Activated CD4-positive, alpha-beta T cell treated with anti-CD3 and anti-CD28 coated beads, Interleukin-2, amount 10 ng/mL, durations not matched to agents 24 days and 14 days (primary cell): ENCODE data around the gene SAV1. TPM values are rescaled to one million over a fixed set of nuclear protein-coding genes. Genes with fewer than 3 reads are reported as not detected.
"Not testable (repeated sequence)": the region's sequence is repeated elsewhere in the genome, so short reads cannot be mapped to it uniquely, and the experiment has no call there.

Experiments used
- DNase-seq: peaks from one replicate; pipeline ENCODE4 v3.0.0; 2022
- H3K27ac Mint-ChIP-seq: one replicate; pipeline ENCODE4 v1.8.0; 2022; ENCODE audit warnings: mild to moderate bottlenecking, mixed read lengths
- H3K27me3 Mint-ChIP-seq: one replicate; pipeline ENCODE4 v1.8.0; 2022; ENCODE audit warnings: mixed read lengths
- H3K36me3 Mint-ChIP-seq: one replicate; pipeline ENCODE4 v1.8.0; 2022; ENCODE audit warnings: low read depth, mild to moderate bottlenecking, mixed read lengths
- H3K4me1 Mint-ChIP-seq: one replicate; pipeline ENCODE4 v1.8.0; 2021; ENCODE audit warnings: mixed read lengths
- H3K4me3 Mint-ChIP-seq: one replicate; pipeline ENCODE4 v1.8.0; 2022; ENCODE audit warnings: mild to moderate bottlenecking, moderate library complexity, mixed read lengths
- H3K9me3 Mint-ChIP-seq: one replicate; pipeline ENCODE4 v1.8.0; 2021; ENCODE audit warnings: mixed read lengths
- intact Hi-C: fragments of 100-400 bp; cut with micrococcal nuclease; formaldehyde crosslinking; loops from one replicate; pipeline ENCODE4 v1.15.1; 2023
- total RNA-seq: library from RNA; stranded (reverse); gene quantifications from 2 replicates; pipeline ENCODE4 v1.2.3, GENCODE V29; 2022

The SAV1 gene
- 9.9 and 10.8 TPM in 2 replicates for total RNA-seq

DNA sequence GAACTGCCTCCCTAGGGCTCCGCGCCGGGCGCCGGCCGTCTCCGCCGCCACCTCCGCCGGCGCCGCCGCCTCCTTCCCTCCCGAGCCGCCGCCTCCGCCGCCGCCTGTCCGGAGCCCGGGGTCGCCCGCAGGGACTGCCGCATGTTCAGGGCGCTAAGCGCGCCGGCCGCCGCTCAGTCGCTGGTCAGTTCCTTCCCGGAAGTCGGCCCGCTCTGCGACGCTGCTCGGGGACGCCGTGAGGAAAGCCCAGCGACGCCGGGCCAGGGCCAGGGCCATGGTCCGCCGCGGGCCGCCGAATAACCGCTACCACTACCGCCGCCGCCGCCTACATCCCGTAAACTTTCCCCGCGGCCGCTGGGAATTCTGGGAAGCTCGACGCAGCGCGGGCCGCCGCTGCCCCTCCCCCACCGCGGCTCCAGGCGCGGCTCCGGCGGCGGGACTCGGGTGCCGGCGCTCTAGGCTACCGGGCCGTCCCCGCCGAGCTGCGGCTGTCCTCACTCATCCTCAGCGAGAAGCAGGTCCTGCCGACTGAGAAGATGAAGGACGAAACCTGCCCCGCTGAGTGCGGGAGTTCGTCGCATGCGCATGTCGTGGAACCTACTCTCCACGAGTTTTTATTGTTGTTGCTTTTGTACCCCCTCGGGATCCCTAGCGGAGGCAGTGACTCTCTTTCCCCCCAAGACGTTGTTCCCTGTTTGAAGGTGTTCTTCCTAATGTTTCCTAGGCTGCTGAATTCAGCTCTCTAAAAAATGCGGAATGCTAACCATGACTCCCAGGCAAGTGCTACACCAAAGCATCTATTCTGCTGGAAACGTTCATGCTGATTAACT, at the start of gene SAV1:
Gene SAV1 (minus strand): TSS at position 311 of the 830 bp plus-strand sequence. CDS start 339 bp downstream, outside the sequence.
- H3K27ac Mint-ChIP-seq = peak within 1 kb of the TSS; percentile 50
- no peaks in the 10 kb centered on the region for H3K9me3 Mint-ChIP-seq
- H3K27me3 Mint-ChIP-seq = peaks cover 2% of the 10 kb centered on the region
- peaks cover 6% of the 10 kb centered on the region for H3K36me3 Mint-ChIP-seq
- H3K4me1 Mint-ChIP-seq = peaks cover 13% of the 10 kb centered on the region
- intact Hi-C loops = loop anchor here (1.0 to 5.0 kb wide), 5 partner anchors 58 to 192 kb away; partner anchors contain the start of gene NIN
- peak; percentile 84 for DNase-seq
- no peak within 1 kb of the TSS for H3K4me3 Mint-ChIP-seq

DNA sequence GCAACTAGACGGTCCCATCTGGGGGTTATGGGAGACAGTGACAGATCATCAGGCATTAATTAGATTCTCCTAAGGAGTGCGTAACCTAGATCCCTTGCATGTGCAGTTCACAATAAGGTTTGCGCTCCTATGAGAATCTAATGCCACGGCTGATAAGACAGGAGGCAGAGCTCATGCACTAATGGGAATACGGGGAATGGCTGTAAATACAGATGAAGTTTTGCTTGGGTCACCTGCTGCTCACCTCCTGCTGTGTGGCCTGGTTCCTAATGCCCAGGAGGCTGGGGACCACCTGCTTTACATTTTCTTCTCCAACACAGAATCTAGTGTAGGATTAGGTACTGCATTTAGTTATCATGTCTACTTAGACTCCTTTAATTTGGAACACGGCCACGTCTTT, 49.7 kb upstream of the SAV1 start:
- peaks cover 7% of the 10 kb centered on the region for H3K27me3 Mint-ChIP-seq
- DNase-seq = no peak
- no peak overlapping the region for H3K4me3 Mint-ChIP-seq
- intact Hi-C loops = no loop called here
- H3K9me3 Mint-ChIP-seq = no peaks in the 10 kb centered on the region
- H3K27ac Mint-ChIP-seq = no peak overlapping the region
- peaks cover 14% of the 10 kb centered on the region for H3K36me3 Mint-ChIP-seq
- no peaks in the 10 kb centered on the region for H3K4me1 Mint-ChIP-seq

DNA sequence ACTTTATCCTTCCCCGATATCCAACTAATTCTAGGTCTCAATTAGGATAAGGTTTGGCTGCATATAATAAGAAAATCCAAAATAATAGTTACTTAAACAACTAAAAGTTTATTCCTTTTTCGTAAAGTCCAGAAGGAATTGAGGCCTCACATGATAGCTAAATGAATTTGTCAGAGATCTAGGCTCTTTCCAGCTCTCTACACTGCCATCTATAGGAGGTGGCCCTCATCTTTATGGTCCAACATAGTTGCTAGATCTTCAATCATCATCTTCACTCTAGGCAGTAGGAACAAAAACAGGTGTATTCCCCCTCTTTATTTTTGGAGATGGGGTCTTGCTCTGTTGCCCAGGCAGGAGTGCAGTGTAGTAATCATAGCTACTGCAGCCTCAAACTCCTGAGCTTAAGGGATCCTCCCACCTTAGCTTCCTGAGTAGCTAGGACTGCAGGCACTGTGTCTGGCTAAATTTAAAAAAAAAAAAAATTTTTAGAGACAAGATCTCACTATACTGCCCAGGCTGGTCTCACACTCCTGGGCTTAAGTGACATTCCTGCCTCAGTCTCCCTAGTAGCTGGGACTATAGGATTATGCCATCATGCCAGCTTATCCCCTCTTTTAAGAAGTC, 46.5 kb upstream of the SAV1 start:
- no peaks in the 10 kb centered on the region for H3K9me3 Mint-ChIP-seq
- intact Hi-C loops = no loop called here
- no peaks in the 10 kb centered on the region for H3K36me3 Mint-ChIP-seq
- DNase-seq = peak; percentile 65
- H3K27ac Mint-ChIP-seq = no peak overlapping the region
- peaks cover 12% of the 10 kb centered on the region for H3K27me3 Mint-ChIP-seq
- H3K4me3 Mint-ChIP-seq = no peak overlapping the region
- no peaks in the 10 kb centered on the region for H3K4me1 Mint-ChIP-seq

DNA sequence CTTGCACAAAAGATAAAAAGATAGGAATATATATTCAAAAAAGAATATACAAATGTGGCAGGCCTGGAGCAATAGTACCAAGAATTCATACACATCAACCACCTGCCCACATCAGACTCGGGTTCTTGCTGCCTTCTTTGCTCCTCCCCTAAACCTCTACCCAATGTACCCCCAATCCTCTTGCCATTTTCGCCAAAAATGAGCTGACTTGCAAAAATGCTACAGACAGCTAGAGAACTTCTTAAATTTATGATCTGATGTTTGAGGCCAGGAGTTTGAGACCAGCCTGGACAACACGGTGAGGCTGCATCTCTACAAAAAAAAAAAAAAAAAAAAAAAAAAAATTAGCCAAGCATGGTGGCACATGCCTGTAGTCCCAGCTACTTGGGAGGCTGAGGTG, 42.9 kb upstream of the SAV1 start:
- Mint-ChIP-seq H3K27ac (no peak overlapping the region), H3K4me1 (no peaks in the 10 kb centered on the region), H3K9me3 (no peaks in the 10 kb centered on the region), H3K27me3 (peaks cover 12% of the 10 kb centered on the region), H3K4me3 (no peak overlapping the region), H3K36me3 (no peaks in the 10 kb centered on the region)
- intact Hi-C loops = no loop called here
- no peak for DNase-seq

DNA sequence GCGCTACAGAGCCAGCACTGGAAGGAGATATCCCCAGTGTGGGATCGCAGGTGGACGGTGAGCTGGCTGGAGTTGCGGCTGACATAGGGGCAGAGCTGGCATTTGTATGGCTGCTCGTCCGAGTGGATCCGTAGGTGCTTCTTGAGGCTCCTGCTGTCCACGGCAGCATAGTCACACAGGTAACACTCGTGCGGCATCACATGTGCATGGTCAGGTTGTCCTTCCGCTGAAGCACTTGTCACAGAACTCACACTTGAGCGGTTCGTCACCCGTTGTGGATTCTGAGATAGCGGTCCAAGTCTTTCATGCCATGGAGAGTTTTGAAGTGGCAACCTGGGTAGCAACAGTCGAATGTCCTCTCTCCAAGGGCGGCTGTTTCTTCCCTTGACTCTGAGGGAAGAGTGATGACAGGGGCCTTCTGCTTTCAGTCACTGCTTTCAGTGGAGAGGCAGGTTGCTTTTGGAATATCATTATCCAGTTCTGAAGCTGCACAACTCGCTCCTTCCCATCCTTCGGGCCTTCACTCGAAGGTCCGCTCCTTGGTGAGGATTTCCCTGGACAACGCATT, 37.0 kb upstream of the SAV1 start:
- Mint-ChIP-seq H3K27ac (no peak overlapping the region), H3K9me3 (peaks cover 4% of the 10 kb centered on the region), H3K36me3 (no peaks in the 10 kb centered on the region), H3K4me3 (no peak overlapping the region), H3K27me3 (peaks cover 8% of the 10 kb centered on the region), H3K4me1 (no peaks in the 10 kb centered on the region)
- no peak for DNase-seq
- intact Hi-C loops = no loop called here

DNA sequence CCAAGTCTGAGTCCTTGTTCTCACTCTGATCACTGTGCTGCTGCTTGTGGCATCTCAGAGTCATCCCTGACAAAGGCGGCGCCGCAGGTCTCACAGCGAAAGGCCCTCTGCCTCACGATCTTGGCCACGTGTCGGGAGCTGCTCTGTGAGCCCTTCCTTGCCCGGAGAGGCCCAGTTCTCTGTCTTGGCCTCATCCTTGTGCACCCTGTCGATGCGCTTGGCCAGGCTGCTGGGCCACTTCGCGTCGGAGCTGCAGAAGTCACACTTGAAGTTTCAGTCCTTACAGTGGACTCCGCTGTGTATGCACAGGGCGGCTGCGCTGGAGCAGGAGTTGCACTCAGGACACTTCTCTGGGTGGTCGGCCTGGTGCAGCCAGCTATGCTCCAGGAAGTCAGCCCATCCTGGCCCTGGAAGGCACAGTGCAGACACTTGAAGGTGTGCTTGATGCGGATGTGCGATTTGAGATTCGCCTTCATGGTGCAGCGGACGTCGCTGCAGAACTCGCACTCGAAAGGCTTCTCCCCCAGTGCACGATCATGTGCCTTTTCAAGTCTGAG, 36.4 kb upstream of the SAV1 start:
- intact Hi-C loops = no loop called here
- Mint-ChIP-seq H3K4me1 (no peaks in the 10 kb centered on the region), H3K27me3 (peaks cover 13% of the 10 kb centered on the region), H3K4me3 (no peak overlapping the region), H3K9me3 (peaks cover 4% of the 10 kb centered on the region), H3K27ac (no peak overlapping the region), H3K36me3 (no peaks in the 10 kb centered on the region)
- DNase-seq = no peak

DNA sequence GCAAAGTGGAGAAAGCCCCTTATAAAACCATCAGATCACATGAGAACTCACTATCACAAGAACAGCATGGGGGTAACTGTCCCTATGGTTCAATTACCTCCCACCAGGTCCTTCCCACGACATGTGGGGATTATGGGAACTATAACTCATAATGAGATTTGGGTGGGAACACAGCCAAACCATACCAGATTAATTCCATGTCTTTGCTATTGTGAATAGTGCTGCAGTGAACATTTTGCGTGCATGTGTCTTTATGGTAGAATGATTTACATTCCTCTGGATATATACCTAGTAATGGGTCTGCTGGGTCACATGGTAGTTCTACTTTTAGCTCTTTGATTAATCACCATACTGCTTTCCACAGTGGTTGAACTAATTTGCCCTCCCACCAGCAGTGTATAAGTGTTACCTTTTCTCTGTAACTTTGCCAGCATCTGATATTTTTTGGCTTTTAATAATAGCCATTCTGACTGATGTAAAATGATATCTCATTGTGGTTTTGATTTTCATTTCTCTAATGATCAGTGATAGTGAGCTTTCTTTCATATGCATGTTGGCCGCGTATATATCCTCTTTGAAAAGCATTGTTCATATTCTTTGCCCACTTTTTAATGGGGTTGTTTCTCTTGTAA, 29.7 kb upstream of the SAV1 start:
- Mint-ChIP-seq H3K9me3 (peaks cover 17% of the 10 kb centered on the region), H3K27me3 (peaks cover 22% of the 10 kb centered on the region), H3K36me3 (no peaks in the 10 kb centered on the region), H3K4me1 (no peaks in the 10 kb centered on the region), H3K27ac (no peak overlapping the region), H3K4me3 (no peak overlapping the region)
- DNase-seq = no peak
- intact Hi-C loops = no loop called here

DNA sequence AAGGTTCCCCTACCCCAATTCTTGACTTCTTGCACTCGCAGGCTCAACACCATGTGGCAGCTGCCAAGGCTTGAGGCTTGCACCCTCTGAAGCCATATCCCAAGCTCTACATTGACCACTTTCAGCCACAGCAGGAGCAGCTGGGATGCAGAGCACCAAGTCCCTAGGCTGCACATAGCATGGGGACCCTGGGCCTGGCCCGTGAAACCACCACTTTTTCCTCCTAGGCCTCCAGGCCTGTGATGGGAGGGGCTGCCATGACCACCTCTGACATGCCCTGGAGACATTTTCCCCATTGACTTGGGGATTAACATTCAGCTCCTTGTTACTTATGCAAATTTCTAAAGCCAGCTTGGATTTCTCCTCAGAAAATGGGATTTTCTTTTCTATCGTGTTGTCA, 26.2 kb upstream of the SAV1 start:
- intact Hi-C loops, H3K4me1 Mint-ChIP-seq, H3K4me3 Mint-ChIP-seq, H3K36me3 Mint-ChIP-seq, DNase-seq, H3K27ac Mint-ChIP-seq: not testable (repeated sequence)
- Mint-ChIP-seq H3K27me3 (peaks cover 21% of the 10 kb centered on the region), H3K9me3 (peaks cover 14% of the 10 kb centered on the region)

DNA sequence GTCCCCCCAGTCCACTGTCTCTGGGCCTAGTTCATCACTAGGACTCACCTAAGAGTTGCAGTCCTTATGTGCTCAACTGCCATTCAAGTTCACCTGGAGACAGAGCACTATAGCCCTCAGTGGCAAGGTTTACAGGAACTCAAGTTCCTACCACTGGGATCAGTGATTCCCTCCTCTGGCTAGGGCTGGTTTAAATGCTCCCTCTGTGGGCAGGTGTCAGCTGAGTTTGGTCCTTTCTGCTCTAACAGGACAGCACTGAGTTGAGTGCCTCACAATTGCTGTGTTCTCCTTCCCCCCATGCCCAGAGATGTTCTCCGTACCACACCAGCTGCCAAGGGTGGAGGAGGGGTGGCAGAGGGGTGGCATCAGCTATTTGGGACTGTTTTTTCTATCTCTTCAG, 20.8 kb upstream of the SAV1 start:
- no peak overlapping the region for H3K27ac Mint-ChIP-seq
- DNase-seq = no peak
- intact Hi-C loops = no loop called here
- H3K9me3 Mint-ChIP-seq = peaks cover 4% of the 10 kb centered on the region
- no peaks in the 10 kb centered on the region for H3K4me1 Mint-ChIP-seq
- peaks cover 22% of the 10 kb centered on the region for H3K27me3 Mint-ChIP-seq
- no peak overlapping the region for H3K4me3 Mint-ChIP-seq
- no peaks in the 10 kb centered on the region for H3K36me3 Mint-ChIP-seq

DNA sequence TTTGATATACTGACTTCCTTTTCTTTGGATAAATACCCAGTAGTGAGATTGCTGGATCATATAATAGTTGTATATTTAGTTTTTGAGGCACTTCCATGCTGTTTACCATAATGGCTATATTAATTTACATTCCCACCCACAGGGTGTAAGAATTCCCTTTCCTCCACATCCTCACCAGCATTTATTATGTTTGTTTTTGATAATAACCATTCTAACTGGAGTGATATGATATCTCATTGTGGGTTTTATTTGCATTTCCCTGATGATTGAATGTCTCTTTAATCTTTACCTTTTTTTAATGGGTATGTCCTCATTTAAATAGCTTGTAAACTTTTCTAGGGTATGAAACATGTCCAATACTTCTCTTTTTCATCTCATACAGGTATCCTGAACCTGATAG, 11.6 kb upstream of the SAV1 start:
- intact Hi-C loops = no loop called here
- Mint-ChIP-seq H3K36me3 (no peaks in the 10 kb centered on the region), H3K27ac (no peak overlapping the region), H3K4me1 (peaks cover 9% of the 10 kb centered on the region), H3K27me3 (peaks cover 17% of the 10 kb centered on the region), H3K9me3 (no peaks in the 10 kb centered on the region), H3K4me3 (no peak overlapping the region)
- no peak for DNase-seq

DNA sequence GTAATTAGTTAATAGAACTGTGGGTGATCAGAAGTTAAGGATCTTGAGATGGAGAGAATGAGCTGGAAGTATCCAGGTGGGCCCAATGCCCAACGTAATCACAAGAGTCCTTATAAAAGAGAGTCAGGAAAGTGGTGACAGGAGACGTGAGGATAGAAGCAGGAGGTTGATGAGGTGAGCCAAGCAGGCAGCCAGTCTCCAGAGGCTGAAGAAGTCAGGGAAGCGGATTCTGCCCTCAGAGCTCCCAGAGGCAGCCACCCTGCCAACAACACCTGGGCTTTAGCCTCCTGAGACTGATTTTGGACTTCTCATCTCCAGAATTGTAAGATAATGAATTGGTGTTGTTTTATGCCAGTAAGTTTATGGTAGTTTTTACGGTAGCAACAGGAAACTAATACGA, 10.1 kb upstream of the SAV1 start:
- intact Hi-C loops = no loop called here
- H3K27ac Mint-ChIP-seq = no peak overlapping the region

DNA sequence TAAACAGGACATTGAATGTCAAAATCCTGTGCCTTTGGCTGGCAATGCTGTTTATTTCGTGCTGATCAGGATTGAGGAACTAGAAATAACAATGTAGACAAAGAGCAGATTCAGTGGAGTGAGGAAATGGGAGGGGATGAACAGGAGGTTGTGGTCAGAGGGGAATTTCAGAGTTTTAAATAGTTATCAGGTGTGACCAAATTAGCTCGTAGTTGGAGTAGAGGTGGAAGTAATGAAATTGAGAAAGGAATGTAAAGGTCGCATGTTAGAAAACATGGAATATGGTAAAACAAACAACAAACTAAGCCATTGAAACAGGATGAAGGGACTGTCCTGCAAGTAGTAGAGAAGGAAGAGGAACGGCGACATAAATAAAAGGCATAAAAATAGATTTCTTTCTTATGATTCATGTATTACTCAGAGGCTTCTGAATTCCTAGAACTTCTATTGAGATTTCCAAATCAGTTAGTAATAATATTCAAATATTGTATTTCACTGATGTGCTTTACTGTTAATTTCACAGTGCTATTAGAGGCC, 9.5 kb upstream of the SAV1 start:
- intact Hi-C loops = no loop called here
- no peak for DNase-seq
- Mint-ChIP-seq H3K4me3 (peak overlapping the region; percentile 3), H3K36me3 (no peaks in the 10 kb centered on the region), H3K27ac (no peak overlapping the region), H3K9me3 (no peaks in the 10 kb centered on the region), H3K4me1 (peaks cover 9% of the 10 kb centered on the region), H3K27me3 (peaks cover 7% of the 10 kb centered on the region)

More for the DNA sequence above, 10.1 kb upstream of the SAV1 start:
- H3K4me1 Mint-ChIP-seq = peaks cover 9% of the 10 kb centered on the region
- H3K9me3 Mint-ChIP-seq = no peaks in the 10 kb centered on the region
- no peaks in the 10 kb centered on the region for H3K36me3 Mint-ChIP-seq
- peaks cover 7% of the 10 kb centered on the region for H3K27me3 Mint-ChIP-seq
- DNase-seq = no peak
- H3K4me3 Mint-ChIP-seq = no peak overlapping the region

DNA sequence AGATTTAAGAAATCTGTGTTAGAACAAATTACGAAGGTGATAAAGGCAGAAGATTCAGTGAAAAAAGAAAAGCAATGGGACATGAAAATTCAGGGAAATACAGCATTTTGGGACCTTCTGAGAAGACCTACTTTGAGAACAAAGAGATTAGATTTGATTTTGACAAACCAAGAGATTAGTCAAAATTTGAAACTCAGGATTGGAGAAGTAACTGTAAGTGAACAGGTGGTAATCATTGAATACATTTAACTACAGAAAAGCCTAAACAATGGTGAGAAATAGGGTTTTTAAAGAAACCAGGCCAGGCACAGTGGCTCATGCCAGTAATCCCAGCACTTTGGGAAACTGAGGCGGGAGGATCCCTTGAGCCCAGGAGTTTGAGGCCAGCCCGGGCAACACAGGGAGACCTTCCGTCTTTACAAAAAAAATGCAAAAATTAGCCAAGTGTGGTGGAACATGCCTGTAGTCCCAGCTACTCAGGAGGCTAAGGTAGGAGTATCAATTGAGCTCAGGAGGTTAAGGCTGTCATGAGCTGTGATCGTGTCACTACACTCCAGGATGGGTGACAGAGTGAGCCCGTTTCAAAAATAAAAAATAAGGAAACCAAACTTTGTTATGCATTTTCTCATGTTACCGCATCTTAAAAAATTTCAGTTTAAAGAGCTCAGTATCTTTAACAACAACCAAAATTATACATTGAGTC, 8.9 kb upstream of the SAV1 start:
- Mint-ChIP-seq H3K9me3 (no peaks in the 10 kb centered on the region), H3K36me3 (no peaks in the 10 kb centered on the region), H3K4me3 (peak overlapping the region; percentile 3), H3K27ac (no peak overlapping the region), H3K27me3 (peaks cover 4% of the 10 kb centered on the region), H3K4me1 (peaks cover 9% of the 10 kb centered on the region)
- intact Hi-C loops = no loop called here
- no peak for DNase-seq
